Fibroblast of skin of left biceps (primary cell): ENCODE measurements around the gene FBXO7.
"Not testable (repeated sequence)": the region's sequence is repeated elsewhere in the genome, so short reads cannot be mapped to it uniquely, and the experiment has no call there.

Experiments used
- DNase-seq, 2 experiments: peaks; one replicate each; pipeline ENCODE4 v3.0.0-alpha.2; 2013; ENCODE audit warnings: low read depth in 2 of 2

The FBXO7 gene

DNA sequence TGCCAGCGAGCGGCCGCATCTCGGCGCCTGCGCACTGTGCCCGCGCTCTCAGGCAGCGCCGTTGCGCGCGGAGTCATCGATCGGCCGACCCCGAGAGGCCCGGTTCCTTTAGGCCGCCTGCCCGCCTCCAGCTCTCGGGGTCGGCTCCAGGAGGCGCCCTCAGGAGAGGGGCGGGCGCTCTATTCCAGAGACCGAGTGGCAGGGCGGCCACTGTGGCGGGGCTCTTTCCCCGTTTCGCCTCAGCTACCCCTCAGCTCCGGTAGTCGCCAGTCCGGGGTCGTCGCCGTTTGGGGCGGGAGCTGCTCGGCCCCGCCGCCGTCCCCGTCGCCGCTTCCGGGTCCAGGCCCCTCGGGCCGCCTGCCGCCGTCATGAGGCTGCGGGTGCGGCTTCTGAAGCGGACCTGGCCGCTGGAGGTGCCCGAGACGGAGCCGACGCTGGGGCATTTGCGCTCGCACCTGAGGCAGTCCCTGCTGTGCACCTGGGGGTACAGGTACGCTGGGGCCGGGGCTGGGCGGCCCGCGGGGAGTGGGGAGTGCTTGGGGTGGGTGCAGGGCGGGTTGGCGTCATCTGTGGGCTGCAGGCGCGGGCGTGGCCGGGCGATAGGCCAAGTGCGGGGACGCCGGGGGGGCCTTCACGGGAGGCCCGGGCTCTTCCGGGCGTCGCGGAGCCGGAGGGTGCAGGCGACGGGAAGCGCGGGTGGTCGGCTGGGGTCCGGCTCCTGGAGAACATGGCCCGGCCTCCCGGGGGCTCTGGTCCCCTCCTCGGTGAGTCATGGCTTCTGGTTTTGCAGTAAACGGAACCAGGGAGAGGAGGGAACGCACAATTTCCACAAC, at the start of gene FBXO7:
Gene FBXO7 (plus strand): TSS at position 177 of the 833 bp plus-strand sequence. CDS start 192 bp downstream, at position 369.
- peak; percentile 81 to 84 for DNase-seq

DNA sequence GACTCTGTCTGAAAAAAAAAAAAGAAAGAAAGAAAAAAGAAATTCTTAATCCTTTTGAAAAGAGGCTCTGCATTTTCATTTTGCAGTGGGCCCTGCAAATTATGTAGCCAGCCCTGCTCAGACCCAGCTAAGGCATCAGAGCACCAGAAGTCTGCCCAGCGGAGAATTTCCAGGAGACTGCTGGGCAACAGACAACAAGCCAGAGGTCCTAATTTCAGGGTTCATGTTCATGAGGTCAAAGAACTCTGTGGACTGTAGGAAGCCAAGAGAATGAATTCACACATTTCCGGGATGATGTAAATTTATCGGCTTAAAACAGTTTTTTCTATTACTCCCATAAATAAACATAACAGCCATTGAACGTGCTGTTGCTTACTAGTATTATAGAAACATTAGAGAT, 47.7 kb upstream of the FBXO7 start:
- DNase-seq = no peak

DNA sequence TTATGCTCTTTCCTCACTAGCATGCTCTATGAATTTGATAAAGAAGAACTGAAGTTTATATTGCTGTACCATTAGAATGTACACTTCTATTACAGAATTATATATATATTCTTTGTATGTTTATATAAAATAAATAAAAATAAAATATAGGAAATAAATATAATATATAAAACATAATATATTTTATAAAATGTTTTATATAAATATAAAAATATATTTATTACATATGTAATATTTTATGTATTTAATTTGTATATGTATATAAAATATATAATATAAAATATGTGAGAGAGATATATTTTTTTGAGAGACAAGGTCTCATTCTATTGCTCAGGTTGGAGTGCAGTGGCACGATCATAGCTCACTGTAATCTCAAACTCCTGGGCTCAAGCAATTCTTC, 44.3 kb upstream of the FBXO7 start:
- no peak for DNase-seq

DNA sequence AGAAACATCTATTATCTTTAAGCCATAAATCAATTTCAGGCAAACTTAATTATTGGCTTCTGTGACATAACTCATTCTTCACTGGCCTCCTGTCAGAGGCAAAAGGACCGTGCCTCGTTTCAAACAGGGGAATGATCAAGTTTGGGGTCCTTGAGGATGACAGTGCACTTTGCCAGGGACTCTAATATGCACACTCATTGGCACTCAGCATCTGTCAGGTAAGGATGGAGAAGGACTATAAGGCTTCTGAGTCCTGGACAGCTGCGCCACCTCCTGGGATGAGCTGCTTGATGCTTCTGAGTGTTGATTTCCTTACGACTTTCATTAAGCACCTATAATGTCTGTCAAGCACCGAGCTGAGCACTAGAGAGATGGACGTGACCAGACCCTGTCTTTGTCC, 30.5 kb upstream of the FBXO7 start:
- no peak for DNase-seq

DNA sequence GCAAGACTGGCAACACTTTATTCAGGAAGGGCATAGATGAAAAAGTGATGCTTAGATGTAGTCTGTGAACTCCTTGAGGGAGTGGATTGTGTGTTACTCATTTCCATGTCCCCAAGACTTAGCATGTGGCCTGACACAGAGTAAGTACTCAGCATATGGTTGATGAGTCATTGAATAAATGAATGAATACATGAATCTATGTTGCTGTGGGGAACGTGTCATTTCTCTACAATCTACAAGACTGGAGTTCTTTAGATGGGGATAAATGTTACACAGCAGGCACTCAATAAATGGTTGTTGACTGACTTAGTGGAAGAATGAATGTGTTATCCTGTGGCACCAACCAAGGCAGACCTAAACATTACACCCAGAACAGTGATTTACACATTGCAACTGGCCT, 28.3 kb upstream of the FBXO7 start:
- no peak for DNase-seq

DNA sequence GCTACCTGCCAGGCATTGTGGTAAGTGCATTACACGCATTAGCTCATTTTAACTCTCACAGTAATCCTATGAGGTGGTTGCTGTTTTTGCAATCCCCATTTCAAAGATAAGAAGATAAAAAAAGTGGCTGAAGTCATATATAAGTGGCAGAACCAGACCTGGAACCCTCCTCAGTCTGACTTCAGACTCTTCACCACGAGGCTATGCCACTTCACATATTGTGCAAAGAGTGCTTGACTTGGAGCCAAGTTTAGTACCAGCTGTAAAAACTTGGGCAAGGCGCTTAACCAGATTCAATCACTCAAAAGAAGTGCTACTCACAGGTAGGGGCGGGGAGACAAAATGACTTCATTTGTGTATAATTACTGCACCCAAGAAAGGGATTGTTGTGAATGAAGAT, 25.6 kb upstream of the FBXO7 start:
- DNase-seq = no peak

DNA sequence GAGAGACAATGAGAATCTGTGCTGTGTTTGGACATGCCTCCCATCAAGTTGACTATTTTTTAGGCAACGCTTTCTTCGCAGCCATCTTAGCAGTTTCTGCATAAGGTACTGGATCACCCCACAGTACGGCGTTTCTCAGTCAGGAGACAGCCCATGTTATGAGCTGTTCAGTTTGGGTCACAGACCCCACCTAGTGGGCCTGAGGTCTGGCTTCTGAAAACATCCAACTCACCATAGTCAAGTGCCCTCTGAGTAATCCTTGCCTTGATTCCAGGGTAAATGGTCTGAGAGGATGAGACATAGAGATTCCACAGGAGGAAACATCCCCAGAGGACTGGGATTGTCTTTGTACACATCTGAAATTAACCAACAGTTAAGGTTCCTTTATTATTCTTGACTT, 17.6 kb upstream of the FBXO7 start:
- no peak for DNase-seq

DNA sequence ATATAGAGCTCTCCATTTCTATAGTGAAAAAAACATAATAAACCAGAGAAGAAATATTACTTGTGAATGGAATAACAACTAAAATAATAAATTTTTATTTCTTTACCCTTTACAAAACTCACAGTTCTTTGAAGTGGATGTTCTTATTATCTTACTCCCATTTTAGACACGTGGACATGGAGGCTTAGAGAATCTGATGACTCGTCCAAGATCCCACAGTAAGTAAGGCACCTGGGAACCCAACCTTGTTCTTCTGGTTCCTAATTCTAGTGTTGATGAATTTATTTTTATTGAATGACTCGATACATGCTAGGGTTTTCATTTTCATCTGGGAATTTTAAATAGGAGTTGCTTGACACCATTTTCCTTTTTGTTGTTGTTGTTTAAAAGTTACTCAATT, 12.2 kb upstream of the FBXO7 start:
- no peak for DNase-seq

DNA sequence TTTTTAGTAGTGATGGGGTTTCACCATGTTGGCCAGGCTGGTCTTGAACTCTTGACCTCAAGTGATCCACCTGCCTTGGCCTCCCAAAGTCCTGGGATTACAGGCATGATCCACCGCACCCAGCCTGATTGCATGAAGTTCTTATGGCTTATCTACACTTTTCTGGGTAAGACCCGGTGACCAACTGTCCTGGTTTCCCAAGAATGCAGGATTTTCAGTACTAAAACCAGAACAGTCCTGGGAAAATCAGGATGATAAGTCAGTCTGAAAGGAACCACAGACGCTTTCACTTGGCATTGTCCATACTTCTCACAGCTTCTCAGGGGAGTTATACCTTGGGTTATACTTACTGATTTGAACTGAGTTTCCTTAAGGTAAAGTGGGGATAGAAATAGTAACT, 8.9 kb upstream of the FBXO7 start:
- no peak for DNase-seq

DNA sequence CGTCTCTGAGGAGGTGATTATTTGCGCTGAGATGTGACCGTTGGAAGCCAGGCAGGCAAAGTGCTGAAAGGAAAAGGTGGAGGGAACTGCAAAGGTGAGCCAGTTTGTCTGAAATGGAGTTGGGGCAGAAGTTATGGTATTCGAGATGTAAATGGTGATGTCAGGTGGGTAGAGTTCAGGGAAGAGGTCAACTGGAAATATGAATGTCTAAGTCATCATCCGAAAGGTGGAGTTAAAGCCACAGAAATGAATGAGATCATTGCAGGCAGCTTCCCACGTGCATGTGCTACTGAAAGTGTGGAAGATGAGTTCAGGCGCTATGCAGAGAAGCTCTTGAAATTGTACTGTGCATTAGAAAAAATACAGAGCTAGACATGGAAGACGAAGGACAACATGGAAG, 8.1 kb upstream of the FBXO7 start:
- DNase-seq = no peak

DNA sequence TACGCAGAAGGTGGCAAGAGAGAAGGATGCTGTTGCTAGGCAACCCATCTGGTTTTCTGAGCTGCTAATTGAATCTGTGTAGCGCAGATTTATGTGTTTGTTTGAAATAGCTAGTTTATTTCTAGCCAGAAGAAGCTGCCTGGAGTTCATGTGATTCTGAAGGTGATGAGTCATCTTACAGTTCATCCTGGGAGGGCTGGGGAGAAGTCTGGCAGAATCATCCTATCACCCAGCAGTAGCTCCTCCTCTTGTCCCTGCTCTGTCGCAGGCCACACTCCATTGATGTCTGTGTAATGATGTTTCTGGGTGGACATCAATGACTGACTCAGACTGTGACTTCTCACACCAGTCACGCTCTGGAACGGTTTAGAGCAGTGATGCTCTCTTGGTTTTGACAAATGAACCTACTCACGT, 4.8 kb upstream of the FBXO7 start:
- peak; percentile 29 to 36 for DNase-seq

DNA sequence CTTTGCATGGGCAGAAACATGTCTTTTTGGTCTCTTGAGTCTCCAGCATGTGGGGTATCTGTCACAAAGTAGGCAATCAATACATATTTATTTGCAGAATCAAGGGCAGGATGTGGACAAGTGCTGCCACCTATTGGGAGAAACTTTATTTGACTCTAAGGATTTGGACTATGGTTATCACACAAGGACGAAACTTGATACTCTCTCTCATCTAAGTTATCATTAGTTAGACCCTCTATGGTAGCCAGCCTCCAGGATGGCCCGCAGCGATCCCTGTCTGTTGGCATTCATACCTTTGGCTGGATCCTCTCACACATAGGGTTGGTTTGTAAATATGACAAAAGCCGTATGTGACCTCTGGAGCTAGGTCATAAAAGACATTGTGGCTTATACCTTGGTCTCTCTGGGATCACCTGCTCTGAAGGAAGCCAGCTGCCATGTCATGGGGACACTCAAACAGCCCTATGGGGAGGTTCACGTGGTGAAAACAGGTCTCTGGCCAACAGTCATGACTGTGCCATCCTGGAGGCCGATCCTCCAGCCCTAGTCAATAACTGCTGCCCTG, 1.1 kb upstream of the FBXO7 start:
- peak; percentile 20 to 26 for DNase-seq

DNA sequence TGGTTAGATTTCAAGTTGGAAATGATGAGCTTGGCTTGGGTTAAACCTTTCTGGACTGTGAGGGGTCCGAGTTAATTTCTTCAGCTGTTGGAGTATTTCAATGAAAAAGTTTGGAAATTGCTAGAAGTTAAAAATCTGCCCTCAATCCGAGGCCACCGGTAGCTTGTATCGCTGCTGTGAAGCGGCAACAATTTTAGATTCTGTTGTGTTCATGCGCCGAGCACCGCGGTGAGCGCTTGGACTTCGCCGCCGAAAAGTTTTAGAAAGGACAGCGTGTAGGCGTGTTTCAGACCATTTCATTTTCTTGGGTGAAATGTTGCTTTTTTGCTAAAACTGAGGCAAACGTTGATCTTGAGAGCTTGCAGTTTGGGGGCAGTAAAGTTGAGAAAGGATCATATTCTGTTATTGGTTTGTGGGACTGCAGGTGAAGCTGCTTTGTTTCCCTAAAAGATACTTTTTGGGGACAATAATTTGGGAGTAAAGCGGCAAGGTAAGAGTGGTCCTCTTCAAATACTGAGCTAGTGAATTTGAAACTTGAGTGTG, 928 bp downstream of the FBXO7 start:
- DNase-seq = no peak

DNA sequence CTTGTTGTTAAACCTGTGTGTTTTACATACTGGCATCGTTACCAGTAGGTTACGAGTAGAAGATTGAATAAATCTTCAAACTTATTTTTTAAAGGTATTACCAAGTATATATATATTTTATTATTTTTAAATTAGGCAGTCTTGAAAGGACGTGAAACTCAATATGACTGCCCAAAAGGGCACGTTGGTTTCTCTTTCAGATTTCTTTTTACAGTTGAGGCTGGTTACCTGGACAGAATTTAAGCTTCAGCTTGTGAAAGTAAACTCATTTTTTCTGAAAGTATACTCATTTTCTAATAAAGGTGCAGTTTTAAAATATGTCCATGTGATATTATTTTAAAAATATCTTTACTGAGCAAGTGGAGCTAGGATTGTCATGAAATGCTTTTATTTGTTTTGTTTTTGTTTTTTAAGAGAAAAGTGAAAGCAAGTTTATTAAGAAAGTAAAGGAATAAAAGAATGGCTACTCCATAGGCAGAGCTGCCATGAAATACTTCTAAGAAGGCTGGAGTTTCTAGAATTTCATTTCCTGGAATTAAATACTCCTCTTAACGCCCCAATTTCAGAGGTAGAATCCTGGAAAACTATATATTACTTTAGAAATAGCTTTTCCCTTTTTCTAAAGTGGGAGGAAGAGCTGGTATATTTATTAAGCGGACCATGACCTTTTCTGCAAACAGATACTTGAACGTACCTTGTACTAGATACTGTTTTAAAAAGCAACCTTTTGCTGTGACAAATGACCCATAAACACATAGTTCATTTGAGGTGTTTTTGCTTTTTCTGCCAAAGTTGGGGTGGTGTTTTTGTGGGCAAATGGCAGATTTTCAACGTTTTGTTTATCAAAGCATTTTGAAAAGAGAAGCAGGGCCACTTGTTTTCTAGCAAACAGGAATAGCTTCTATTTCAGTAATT, 1.9 kb downstream of the FBXO7 start:
- no peak for DNase-seq

DNA sequence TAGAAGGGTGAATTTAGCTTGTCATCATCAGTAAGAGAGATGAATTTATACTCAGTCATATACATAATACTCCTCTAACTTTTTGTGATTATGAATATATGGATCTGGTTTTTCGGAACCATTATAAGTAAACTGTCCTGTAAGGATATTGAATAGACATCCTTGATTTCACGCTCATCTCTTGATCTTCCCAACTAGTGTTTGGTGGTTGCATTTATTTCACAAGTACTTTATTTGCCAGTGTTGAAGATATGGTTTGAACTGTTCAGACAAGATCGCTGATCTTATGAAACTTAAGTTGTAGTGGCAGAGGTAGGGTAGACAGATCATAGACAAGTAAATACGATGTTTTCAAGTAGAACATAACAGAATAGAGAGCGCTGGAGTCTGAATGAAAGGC, 3.0 kb downstream of the FBXO7 start:
- no peak for DNase-seq

DNA sequence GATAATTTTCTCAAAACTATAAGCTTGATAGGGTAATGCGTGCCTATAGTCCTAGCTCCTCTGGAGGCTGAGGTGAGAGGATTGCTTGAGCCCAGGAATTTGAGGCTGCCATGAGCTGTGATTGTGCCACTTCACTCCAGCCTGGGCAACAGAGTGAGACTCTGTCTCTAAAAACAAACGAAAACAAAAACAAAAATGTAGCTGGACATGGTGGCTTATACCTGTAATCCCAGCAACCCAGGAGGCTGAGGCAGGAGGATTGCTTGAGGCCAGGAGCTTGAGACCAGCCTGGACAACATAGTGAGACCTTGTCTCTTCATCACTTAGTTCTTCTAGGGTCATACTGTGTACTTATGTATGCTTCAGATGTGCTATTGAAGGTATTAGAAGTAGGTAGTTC, 3.9 kb downstream of the FBXO7 start:
- not testable (repeated sequence) for DNase-seq

DNA sequence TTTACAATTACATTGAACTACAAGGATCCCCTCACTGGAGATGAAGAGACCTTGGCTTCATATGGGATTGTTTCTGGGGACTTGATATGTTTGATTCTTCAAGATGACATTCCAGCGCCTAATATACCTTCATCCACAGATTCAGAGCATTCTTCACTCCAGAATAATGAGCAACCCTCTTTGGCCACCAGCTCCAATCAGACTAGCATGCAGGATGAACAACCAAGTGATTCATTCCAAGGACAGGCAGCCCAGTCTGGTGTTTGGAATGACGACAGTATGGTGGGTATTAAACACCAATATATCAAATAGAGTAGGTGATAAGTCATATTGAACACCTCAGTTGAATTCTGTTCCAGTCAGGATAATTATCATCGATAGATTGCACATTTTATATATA, 4.4 kb downstream of the FBXO7 start:
- no peak for DNase-seq

DNA sequence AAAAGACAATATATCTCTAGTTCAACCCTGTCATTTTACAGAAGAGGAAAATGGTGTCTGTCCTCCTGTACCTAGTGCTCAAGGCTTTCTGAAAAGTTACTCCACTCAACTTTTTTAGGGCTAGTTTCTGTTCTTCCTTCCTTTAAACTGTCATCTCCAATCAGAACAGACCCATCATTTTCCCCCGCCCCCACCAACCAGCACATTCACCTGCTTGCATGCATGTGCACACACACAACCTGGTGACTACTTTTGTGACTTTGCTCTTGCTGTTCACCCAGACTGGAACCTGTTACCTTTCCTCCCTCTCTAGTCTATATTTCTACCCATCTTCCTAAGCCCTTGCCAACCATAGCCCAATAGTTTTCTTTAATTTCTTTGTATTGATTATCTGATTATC, 5.6 kb downstream of the FBXO7 start:
- DNase-seq = no peak

DNA sequence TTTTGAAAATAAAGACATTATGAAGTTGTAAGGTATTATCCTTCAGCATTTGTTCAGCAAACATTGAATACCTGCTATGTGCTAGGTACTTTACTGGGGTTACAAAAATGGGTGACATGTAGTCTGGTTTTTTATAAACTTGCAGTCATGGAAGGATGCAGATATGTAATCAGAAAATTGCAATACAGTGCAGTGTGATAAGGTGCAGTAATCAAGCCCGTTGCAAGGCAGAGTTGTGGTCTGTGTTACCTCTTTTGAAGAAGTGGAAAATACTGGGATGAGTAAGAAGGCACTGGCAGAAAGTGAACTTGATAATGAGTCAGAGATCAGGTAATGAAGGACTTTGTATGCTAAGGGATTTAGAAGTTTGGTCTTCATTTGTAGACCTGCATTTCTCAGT, 8.1 kb downstream of the FBXO7 start:
- DNase-seq = no peak

DNA sequence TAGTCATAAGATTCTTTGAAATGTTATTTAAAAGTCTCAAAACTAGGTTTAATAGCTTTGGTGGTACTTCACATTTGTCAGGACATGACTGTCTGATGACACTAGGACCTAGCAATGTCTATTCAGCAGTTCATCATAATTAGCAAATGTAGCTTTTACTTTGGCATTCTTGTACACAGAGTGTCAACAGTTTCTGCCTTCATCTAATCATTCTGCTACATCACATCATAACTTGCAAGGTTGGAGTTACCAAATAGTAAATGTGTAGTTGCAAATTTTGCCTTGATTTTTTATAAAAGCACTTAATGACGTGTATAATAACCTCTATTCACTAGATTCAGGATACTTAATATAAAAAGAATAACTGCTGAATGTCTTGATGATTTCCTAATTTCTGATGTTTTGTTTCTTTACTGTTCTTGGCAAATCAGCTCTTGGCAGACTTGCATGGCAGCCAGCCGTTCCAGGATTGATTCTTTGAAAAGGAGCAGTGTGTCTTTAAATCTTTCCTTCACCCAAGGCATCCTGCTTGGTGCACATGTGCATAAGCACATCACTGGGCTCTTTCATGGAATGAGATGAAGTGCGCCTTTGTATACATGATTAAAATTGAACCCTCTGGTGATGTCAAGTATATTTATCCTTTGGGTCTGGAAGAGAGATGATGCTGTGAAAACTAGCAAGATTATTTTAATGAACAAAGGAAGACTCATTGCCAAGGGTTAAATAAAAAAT, 12.2 kb downstream of the FBXO7 start:
- no peak for DNase-seq

DNA sequence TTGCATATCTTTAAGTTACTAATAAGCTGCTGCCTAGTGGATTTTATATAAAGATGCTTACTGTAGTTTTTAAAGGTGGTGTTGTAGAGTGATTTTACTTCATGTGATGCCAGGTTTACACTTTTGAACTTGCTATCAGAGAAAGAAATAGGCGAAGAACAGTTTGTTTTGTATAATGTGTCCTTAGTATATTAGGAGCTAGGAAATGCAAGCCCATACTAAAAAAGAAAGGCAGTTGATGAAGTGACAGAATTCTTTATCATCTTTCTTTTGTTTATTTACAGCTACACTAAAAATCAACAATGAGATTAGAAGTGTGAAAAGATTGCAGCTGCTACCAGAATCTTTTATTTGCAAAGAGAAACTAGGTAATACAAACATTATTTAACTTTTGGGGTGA, 12.8 kb downstream of the FBXO7 start:
- no peak for DNase-seq

DNA sequence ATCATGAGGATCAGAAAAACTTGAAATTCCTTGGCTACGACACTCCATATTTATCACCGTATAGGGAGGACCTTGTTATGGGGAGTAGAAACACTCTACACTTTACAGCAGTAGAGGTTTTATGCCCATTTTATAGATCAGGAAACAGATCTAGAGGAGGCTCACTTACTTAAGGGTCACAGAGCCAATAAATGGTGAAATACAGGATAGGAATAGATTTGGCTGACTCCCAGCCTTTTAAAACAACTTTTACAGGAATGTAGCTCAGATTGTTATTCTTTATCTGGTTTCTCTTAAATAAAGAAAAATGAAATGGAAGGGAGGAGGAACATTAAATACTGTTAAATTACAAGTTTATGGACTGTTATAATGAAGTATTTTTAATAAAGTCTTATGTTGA, 14.8 kb downstream of the FBXO7 start:
- DNase-seq = no peak
